Endometrial microvascular endothelial cells (primary cell): ENCODE measurements around the gene ARRDC1. TPM values are rescaled to one million over a fixed set of nuclear protein-coding genes. Genes with fewer than 3 reads are reported as not detected.
"Not testable (repeated sequence)": the region's sequence is repeated elsewhere in the genome, so short reads cannot be mapped to it uniquely, and the experiment has no call there.

ENCODE experiments used
- in situ Hi-C: cut with HindIII; loops from 2 replicates; pipeline ENCODE4 v1.10.0; 2017; ENCODE audit warnings: low sequenced_read_pairs, low pct_unique_long_range_greater_than_20kb; ENCODE audit errors: inconsistent ontology term
- total RNA-seq: library from RNA; depleted of rRNA; stranded (reverse); fragments of >200 nt; gene quantifications from one replicate; pipeline ENCODE4 v1.2.3, GENCODE V29; 2015; ENCODE audit errors: inconsistent ontology term

Gene ARRDC1
- total RNA-seq, 1 donor from 2014 or later = 30.2 TPM

DNA sequence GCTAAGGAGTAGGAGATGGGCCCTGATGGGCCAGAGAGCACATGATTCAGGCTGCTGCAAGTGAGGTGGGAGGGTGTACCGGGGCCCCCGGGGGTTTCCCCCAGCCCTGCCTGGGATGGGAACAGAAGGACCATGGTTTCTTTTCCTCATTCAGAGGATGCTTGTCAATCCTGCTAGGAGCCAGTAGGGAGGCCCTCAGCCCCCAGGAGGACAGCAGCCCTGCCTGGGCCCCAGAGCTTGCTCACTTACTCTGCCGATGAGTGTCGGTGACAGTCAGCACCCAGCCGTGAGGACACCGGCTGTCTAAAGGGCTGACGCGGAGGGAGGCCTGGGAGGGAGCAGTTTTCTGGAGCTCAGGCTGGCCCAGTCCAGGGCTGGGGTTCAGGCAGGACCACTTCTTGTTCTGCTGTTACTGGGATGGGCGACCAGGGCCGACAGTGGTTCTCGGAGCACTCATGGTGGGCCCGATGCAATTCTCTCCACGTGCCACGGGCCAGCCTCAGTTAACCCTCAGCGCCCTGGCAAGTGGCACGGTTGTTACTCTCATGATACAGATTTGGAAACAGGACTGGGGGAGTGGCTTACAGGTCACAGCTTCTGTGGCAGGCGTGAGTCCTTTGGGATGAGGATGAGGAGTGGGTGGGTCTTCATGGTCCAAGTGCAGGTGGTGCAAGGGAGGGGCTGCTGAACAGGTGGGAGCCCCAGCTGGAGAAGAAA lies 1.8 kb downstream of the ARRDC1 start:
- in situ Hi-C loops = no loop called here

DNA sequence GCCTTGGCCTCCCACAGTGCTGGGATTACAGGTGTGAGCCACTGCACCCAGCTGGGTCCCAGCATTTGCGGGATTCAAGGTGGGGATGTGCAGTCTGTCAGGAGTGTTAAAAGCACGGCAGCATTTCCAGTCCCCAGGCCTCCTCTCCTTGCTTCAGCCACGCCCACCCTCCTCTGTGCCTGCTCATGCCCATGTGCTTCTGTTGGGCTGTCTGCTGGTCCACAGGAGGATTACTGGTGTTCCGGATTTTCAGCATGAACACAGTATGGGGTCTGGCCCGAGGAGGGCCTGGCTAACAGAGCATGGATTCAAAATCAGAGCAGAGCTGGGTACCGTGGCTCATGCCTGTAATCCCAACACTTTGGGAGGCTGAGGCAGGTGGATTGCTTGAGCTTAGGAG lies 5.5 kb downstream of the ARRDC1 start:
- in situ Hi-C loops = no loop called here

DNA sequence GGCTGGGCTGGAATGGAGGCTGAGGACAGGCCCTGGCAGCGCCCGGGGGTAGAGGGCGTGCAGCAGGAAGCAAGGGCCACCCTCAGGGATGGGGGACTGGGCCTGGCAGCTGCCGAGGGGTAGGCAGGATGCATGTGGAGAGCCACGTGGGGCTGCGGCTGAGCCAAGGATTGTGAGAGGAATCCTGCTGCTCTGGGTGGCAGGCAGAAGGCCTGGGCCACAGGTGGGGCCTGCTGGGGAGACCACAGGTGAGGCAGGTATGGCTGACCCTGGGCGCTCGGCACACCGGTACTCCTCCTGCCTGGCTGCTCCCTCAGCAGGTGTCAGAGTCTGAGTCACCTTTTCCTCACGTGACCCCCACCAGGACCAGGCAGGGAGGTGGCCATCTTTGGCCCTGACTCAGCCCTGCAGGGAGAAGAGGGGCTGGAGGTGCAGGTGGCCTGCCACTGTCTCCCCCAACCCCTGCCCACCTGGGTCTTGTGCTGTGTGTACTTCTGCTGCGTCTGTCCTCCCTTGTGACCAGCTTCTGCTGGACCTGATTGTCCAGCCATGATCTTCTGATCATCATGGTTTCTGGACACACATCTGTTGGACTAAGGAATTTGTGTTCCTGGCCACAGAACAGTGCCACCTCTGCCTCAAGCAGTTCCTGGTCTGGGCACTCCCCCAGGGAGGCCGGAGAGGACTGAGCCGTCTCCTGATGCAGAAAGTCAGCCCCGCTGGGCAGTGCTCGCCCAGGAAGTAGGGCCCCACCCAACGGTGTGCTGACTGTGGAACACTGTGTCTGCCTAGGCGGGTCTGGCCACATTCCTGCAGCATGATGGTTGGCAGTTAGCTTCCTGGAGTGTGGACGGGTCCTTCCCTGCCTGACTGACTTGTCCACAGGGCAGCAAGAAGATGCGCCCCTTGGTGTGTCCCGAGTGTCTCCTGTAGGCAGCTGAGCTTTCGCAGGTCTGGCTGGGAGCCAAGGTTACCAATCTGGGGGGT lies 6.4 kb downstream of the ARRDC1 start:
- in situ Hi-C loops = no loop called here

DNA sequence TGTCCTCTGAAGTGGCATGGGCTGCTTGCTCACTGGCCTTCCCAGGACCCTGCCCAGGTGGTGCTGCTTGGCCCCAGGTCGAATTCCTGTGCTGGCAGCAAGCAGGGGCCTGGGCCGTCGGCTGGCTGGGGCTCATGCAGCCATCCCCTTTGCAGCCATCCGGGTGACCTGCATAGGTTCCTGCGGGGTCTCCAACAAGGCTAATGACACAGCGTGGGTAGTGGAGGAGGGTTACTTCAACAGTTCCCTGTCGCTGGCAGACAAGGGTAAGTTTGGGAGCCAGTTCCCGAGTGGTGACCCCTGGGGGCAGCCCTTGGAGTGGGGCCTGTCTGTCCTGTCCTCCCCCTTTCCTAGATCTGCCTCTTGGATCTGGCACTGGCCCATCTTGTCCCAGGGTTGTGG lies 7.3 kb downstream of the ARRDC1 start:
- in situ Hi-C loops = no loop called here

DNA sequence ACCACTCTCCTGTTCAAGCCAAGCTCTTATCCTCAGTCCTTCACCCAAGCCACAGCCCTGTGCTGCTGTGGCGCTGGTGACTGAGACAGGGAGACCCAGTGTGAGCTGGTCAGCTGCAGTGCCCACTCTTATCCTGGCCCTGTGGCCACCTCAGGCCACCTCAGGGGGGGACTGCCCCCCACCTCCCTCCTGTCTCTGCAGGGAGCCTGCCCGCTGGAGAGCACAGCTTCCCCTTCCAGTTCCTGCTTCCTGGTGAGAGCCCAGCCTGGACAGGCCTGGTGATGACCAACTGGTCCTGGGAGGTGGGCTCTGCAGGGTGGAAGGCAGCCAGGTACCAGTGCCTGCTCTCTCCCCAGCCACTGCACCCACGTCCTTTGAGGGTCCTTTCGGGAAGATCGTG lies 7.8 kb downstream of the ARRDC1 start:
- in situ Hi-C loops = no loop called here

DNA sequence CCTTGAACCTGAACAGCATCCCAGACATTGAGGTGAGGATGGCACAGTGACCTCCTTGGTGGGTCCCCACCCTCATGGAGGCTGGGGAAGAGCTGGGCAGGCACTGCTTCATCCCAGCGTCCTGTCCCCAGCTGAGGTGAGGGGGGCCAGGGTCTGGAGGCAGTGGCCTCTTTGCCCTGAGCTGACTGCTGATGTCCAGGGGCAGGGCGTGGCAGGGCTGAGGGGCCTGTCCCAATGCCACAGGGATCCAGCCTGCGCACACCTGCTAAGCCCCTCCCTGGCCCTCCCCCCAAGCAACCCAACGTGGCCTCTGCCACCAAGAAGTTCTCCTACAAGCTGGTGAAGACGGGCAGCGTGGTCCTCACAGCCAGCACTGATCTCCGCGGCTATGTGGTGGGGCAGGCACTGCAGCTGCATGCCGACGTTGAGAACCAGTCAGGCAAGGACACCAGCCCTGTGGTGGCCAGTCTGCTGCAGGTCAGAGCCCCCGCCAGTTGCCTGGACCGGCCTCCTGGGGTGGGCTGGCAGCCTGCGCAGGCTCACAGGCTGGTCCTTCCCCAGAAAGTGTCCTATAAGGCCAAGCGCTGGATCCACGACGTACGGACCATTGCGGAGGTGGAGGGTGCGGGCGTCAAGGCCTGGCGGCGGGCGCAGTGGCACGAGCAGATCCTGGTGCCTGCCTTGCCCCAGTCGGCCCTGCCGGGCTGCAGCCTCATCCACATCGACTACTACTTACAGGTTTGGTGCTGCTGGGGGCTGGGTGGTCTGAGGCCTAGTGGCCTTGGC lies 8.4 kb downstream of the ARRDC1 start:
- in situ Hi-C loops = no loop called here

DNA sequence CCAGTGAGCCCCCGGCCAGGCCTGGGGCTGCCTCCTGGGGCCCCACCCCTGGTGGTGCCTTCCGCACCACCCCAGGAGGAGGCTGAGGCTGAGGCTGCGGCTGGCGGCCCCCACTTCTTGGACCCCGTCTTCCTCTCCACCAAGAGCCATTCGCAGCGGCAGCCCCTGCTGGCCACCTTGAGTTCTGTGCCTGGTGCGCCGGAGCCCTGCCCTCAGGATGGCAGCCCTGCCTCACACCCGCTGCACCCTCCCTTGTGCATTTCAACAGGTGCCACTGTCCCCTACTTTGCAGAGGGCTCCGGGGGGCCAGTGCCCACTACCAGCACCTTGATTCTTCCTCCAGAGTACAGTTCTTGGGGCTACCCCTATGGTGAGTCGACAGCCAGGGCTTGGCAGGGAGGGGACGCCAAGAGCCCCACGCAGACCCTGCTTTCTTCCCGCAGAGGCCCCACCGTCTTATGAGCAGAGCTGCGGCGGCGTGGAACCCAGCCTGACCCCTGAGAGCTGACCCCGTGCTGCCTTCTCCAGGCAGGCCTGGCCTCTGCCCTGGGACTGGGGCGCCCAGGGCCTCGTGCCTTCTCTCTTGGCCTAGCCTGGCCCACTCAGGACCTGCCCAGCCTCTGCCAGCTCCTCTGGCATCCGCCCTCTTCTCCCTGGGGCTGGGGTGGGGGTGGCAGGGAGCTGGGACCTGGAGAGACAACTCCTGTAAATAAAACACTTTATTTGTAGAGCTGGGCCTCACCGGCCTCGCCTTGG lies 9.3 kb downstream of the ARRDC1 start:
- in situ Hi-C loops = no loop called here

DNA sequence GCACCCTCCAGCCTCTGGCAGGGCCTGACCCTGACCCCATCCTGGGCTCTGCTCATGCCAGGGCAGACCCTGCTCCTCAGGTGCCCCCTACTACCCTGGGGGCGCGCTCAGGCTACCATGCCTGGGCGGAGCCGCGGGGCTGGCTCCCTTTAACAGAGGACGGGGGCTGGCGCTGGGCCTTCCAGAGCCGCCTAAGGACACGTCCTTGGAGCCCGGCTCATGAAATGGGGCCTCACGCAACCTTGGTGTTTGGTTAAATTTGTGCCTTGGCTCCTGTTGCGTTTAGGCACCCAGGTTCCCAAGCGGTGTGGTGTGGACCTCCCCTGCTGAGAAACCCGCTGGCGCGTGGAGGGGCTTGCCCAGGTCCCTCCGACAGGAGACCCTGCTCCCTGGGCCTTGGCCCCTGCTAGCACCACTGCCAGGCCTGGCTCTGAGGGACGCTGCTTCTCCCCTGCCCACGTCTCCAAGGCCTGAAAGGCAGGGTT lies 9.9 kb downstream of the ARRDC1 start:
- in situ Hi-C loops = no loop called here

DNA sequence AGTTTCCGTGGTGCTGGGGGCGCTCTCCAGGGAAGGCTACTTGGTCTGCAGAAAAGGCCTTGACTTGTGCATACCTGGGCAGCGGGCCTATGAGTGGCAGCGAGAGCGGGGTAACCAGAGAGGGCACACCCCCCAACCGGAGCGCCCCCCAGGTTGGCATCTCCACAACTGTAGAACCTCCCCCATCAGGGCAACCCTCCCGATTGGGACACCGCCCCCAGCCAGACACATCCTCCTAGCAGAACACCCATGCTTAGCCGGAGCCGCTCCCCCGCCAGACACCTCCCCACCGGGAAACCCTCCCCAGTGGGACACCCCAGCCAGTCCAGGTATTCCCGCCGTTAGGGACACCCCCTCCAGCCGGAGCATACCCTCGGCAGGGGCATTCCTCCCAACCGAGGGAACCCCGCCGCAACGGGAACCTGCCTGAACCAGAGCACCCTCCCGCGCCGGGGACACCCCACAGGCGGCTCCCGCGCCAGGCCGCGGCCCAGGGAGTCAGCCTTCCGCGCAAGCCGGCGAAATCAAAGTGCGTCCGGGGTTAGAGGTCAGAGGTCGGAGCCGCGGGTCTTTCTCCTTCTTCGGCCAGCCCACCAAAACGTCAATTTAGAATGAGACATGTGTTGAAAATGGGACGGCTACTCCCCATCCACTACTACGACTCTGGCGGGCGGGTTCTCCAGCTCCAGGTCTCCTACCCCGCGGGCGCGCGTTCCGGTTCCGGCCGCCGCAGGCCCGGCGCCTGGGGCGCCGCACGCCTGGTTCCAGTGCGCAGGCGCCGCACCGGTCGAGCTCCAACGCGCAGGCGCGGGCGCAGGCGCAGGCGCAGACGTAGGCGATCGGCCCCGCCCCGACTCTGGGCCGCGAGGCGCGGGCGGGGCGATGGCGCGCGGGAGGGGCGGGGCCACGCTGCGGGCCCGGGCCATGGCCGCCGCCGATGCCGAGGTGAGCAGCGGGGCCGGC lies 12.9 kb downstream of the ARRDC1 start, which contains the start of gene EHMT1:
Gene EHMT1 (plus strand): TSS at position 901 of the 963 bp plus-strand sequence. CDS start 24 bp downstream, at position 925.
- in situ Hi-C loops = no loop called here

DNA sequence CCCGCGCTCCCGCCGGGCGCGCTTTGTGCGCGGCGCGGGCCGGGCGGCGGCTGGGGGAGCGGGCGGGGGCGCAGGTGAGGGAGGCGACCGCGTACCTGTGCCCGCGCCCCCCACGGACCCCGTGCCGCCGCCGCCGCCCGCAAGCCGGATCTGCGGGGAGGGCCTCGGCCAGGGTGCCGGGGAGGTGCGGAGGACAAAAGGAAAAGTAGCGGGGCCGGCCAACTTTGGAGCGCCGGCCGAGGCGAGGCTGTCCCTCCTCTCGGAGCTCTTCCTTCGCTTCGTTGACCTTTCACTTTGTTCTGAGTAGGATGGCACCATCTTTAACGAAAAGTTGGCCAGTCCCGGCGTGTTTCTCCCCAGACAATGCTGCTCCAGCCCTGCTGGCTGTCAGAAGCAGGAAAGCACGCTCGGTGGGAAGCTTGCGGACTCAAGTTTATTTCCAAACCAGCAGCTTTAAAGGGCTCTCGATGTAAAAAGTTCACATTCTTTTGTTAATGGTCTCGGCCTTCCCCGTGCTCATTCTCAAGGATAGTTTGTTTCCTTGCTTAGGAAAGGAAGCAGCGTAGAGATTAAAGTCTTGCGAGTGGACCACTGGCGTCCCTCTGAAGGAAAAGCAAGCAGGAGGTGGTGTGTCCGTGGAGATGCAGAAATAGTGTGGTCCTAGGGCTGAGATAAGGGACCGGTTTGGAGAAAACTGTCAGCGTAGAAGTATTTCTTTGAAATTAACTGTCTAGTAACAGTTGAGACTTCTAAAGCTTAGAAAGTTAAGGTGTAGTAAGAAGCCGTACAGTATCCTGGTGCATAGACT lies 14.0 kb downstream of the ARRDC1 start:
- in situ Hi-C loops = no loop called here

DNA sequence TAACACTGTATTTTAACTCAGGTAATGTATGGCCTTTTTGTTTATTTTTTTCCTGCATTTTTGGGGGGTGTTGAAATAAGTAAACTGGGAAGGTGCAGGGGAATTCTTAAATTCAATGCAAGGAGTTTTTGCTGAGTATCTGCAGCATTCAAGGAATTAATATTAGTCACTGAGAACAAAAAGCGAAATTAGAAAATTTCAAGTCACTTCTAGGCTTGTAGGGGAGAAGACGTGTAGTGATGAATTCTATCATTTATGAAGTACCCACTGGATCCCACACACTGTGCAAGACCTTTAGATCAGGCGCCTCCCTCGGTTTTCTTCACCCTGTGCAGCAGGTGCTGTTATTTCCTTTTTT lies 14.5 kb downstream of the ARRDC1 start:
- in situ Hi-C loops = no loop called here

DNA sequence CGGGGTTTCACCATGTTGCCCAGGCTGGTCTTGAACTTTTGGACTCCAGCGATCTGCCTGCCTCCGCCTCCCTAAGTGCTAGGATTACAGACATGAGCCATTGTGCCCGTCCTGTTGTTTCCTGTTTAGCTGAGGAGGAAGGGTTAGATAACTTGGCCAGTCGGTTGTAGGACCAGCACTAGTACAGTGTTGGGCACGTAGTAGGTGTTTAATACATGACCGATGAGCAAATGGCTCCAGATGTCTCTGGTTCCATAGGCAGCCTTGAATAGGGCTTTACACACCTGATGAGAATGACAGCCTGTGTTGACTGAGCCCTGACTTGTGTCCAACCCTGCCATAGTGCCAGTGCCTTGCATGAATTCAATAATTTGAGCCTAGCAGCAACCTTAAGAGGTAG lies 15.1 kb downstream of the ARRDC1 start:
- in situ Hi-C loops = no loop called here

DNA sequence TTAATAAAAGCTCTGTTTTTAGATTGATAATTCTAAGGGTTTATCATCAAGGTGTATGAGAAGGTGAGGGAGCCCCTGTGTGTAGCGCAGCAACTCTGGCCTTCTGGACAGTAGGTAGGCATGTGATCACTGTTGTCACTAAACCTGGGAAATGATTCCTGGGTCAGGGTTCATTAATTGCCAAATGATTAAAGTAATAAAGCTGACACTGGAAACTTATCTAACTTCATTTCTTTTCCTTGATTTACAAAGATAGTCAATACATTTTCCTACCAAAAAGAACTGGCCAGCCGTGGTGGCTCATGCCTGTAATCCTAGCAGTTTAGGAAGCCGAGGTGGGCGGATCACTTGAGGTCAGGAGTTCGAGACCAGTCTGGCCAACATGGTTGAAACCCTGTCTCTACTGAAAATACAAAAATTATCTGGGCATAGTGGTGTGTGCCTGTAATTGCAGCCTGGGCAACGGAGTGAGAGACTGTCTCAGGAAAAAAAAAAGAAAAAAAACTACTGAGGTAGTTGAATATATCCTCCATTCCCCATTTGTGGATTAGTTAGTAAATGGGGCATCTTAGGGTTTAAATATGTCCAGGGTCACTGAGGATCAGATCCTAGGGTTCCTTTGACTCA lies 15.8 kb downstream of the ARRDC1 start:
- in situ Hi-C loops = no loop called here

DNA sequence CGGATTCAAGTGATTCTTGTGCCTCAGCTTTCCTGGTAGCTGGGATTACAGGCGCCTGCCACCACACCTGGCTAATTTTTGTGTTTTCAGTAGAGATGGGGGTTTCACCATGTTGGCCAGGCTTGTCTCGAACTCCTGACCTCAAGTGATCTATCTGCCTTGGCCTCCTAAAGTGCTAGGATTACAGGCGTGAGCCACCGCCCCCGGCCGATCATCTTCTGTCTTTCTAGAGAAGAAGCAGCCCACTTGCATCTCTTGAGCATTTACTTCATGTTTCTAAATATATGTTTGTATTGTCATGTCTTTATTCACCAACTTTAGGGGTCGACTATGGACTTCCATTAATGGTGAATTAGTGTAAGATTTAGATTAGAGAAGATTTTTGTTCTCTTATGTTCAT lies 16.7 kb downstream of the ARRDC1 start:
- in situ Hi-C loops = not testable (repeated sequence)

DNA sequence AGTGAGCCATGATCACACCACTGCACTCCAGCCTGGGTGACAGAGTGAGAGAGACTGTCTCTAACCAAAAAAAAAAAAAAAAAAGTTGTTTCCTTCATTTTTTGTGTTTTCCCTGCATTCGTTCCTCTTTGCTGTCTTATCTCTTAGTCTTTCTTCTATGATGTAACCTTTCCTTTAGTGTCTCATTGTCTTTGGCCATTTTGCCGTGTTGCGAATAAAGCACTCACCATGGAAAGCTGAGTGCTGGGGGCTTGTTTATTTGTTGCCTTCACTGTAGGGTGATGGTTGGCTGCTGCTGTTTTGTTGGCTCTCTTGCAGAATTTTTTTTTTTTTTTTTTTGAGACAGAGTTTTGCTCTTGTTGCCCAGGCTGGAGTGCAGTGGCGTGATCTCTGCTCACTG lies 21.0 kb downstream of the ARRDC1 start:
- in situ Hi-C loops = no loop called here

DNA sequence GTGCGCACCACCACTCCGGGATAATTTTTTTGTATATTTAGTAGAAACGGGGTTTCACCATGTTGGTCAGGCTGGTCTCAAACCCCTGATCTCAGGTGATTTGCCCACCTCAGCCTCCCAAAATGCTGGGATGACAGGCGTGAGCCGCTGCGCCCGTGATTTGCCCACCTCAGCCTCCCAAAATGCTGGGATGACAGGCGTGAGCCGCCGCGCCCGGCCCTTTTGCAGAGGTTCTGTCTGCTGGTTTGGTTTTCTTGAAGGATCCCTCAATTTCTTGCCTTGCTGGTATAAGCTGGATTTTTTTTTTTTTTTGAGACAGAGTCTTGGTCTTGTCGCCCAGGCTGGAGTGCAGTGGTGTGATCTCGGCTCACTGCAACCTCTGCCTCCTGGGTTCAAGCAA lies 21.9 kb downstream of the ARRDC1 start:
- in situ Hi-C loops = not testable (repeated sequence)
